HUES6 (cell line): ENCODE measurements around the gene PTBP3.

Experiments used
- H3K27ac ChIP-seq: 2 replicates; pipeline ENCODE4 v1.7.0; 2013; ENCODE audit warnings: low read depth, mild to moderate bottlenecking, low read length, inconsistent platforms
- H3K27me3 ChIP-seq: 2 replicates; pipeline ENCODE4 v1.6.1; 2013; ENCODE audit warnings: low read length; ENCODE audit not compliant: control insufficient read depth, insufficient read depth
- H3K36me3 ChIP-seq: 2 replicates; pipeline ENCODE4 v1.6.1; 2013; ENCODE audit warnings: low read length; ENCODE audit not compliant: control insufficient read depth, insufficient read depth
- H3K4me1 ChIP-seq: 2 replicates; pipeline ENCODE4 v1.6.1; 2013; ENCODE audit warnings: low read length; ENCODE audit not compliant: control insufficient read depth, insufficient read depth
- H3K4me3 ChIP-seq: 2 replicates; pipeline ENCODE4 v1.5.1; 2013; ENCODE audit warnings: low read depth, low read length
- H3K9ac ChIP-seq: one replicate; pipeline ENCODE4 v1.6.1; 2013; ENCODE audit warnings: mild to moderate bottlenecking, low read length
- H3K9me3 ChIP-seq: 2 replicates; pipeline ENCODE4 v1.6.1; 2013; ENCODE audit warnings: low read depth, low read length; ENCODE audit not compliant: control insufficient read depth, insufficient read depth

The PTBP3 gene

DNA sequence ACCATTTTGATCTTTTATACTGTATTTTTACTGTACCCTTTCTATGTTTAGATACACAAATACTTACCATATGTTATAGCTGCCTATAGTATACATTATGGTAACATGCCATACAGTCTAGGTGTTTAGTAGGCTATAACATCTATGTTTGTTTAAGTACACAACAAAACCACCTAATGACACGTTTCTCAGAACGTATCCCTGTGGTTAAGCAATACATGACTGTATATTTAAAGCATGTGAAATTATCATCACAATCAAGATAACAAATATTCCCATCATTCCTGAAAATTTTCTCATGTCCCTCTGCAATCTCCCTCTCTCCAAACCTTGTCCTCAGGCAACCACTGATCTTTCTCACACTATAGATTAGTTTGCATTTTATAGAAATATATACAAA is 91.9 kb downstream of the PTBP3 start:
- Histone ChIP-seq H3K27me3 (no peaks in the 10 kb centered on the region), H3K9ac (no peak overlapping the region), H3K9me3 (no peaks in the 10 kb centered on the region), H3K27ac (no peak overlapping the region), H3K4me1 (0 out of 2 replicates have a peak, but pooled peaks cover 5% of the 10 kb centered on the region), H3K4me3 (no peak overlapping the region), H3K36me3 (no peaks in the 10 kb centered on the region)

DNA sequence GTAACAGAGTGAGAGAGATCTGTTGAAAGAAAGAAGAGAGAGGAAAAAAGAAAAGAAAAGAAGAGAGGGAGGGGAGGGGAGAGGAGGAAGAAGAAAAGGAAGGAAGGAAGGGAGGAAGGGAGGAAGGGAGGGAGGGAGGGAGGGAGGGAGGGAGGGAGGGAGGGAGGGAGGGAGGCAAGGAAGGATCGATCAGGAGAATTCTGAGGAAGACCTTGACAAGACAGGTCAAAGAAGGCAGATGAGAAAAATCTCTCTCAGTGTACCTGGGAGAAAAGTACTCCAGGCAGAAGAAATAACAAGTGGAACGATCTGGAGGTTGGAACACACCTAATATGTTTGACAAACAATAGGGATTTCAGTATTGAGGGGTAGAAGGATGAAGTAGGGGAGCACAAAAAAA is 93.7 kb downstream of the PTBP3 start:
- no peaks in the 10 kb centered on the region for H3K27me3 ChIP-seq
- H3K4me3 ChIP-seq, result no peak overlapping the region
- H3K36me3 ChIP-seq, result no peaks in the 10 kb centered on the region
- H3K27ac ChIP-seq, result no peak overlapping the region
- no peaks in the 10 kb centered on the region for H3K9me3 ChIP-seq
- H3K4me1 ChIP-seq, result 0 out of 2 replicates have a peak, but pooled peaks cover 5% of the 10 kb centered on the region
- no peak overlapping the region for H3K9ac ChIP-seq

DNA sequence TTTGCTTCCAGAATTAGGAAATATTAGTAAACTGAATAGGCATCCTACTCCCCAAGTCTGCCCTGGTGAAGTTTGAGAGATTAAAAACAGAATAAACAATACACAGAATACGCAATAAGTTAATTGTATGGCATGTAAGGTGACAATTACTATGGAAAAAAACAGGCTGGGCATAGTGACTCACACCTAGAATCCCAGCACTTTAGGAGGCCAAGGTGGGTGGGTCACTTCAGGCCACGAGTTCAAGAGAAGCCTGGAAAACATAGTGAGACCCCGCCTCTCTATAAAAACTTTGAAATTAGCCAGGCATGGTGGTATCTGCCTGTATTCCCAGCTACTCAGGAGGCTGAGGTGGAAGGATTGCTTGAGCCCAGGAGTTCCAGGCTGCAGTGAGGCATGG is 94.1 kb downstream of the PTBP3 start:
- Histone ChIP-seq H3K4me1 (0 out of 2 replicates have a peak, but pooled peaks cover 5% of the 10 kb centered on the region), H3K9me3 (no peaks in the 10 kb centered on the region), H3K27me3 (no peaks in the 10 kb centered on the region), H3K4me3 (no peak overlapping the region), H3K9ac (no peak overlapping the region), H3K27ac (no peak overlapping the region), H3K36me3 (0 out of 2 replicates have a peak, but pooled peaks cover 2% of the 10 kb centered on the region)

DNA sequence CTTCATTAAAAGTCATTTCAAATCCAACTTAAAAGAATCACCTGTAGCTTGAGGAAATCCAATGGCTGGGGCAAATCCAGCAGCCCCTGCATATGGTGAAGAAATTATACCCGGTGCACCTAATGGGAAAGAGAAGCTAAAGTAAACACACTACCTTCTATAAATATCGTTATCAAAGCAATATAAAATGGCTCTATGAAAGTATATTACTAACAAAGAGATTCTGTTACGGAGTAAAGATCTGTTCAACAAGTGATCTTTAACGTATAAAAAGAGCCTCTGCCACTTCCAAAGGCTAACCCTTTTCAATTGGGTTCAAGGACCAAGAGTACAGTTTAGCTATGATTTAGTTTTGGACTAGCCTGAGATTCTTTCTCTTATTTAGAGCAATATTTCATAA is 98.6 kb downstream of the PTBP3 start:
- H3K36me3 ChIP-seq, result 0 out of 2 replicates have a peak, but pooled peaks cover 3% of the 10 kb centered on the region
- no peaks in the 10 kb centered on the region for H3K27me3 ChIP-seq

DNA sequence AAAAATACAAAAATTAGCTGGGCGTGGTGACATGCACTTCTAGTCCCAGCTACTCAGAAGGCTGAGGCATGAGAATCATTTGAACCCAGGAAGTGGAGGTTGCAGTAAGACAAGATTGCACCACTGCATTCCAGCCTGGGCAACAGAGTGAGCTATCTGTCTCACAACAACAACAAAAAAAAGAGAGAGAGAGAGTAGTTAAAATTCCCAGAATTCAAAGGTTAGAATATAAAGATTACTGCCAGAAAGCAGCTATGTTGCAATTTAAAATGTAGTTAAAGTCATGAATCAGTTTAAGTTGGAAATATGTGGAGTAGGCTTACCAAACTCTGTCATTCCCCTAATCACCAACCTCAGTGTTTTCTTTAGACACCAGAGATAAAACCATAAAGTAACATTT is 99.7 kb downstream of the PTBP3 start:
- peaks cover 4% of the 10 kb centered on the region; the same call in 1 of the 2 replicates for H3K36me3 ChIP-seq
- no peak overlapping the region for H3K27ac ChIP-seq
- no peaks in the 10 kb centered on the region for H3K9me3 ChIP-seq
- no peaks in the 10 kb centered on the region for H3K4me1 ChIP-seq
- H3K27me3 ChIP-seq, result no peaks in the 10 kb centered on the region
- H3K9ac ChIP-seq, result no peak overlapping the region
- H3K4me3 ChIP-seq, result no peak overlapping the region

More for the DNA sequence above, 98.6 kb downstream of the PTBP3 start:
- H3K9ac ChIP-seq, result no peak overlapping the region
- H3K4me3 ChIP-seq, result no peak overlapping the region
- 0 out of 2 replicates have a peak, but pooled peaks cover 4% of the 10 kb centered on the region for H3K4me1 ChIP-seq
- no peak overlapping the region for H3K27ac ChIP-seq
- H3K9me3 ChIP-seq, result no peaks in the 10 kb centered on the region

DNA sequence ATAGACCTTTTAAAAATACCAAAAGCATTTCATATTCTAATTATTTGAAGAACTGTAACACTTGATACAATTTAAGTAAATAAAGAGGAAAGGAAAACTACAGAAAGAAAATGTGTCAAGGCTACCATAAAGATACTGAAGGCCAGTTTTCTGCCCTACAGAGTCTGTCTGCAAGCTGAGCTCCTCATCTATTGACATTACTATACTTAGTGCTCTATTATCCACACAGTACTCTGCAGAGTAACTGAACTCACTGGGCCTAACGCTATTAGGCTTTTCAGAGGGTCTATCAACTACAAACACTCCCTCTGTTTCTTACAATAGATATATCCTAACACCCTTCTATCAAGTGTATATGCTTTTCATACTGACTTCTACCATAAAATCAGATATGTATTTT is 101.2 kb downstream of the PTBP3 start:
- Histone ChIP-seq H3K4me1 (no peaks in the 10 kb centered on the region), H3K27ac (no peak overlapping the region), H3K9me3 (no peaks in the 10 kb centered on the region), H3K27me3 (no peaks in the 10 kb centered on the region), H3K36me3 (peaks cover 19% of the 10 kb centered on the region), H3K9ac (no peak overlapping the region), H3K4me3 (no peak overlapping the region)

DNA sequence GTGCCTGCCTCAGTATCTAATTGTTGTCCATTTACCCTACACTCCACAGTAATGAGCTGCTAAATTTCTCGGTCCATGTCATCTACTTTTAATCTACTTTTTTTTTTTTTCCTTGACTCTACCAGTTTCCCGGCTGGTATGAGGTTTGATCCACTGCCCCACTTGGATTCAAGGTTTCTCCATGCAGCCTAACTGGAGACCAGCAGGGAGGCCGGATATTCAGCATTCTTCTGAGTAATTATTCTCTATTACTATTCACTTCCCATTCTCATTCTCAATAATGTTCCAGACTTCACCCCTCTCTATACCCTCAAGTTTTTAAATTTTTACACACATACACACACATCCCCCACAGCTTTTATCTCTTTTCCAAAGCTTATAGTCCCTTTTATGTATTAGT is 107.3 kb downstream of the PTBP3 start:
- Histone ChIP-seq H3K9me3 (no peaks in the 10 kb centered on the region), H3K27ac (no peak overlapping the region), H3K4me1 (no peaks in the 10 kb centered on the region), H3K4me3 (no peak overlapping the region), H3K36me3 (peaks cover 58% of the 10 kb centered on the region), H3K27me3 (no peaks in the 10 kb centered on the region), H3K9ac (no peak overlapping the region)

DNA sequence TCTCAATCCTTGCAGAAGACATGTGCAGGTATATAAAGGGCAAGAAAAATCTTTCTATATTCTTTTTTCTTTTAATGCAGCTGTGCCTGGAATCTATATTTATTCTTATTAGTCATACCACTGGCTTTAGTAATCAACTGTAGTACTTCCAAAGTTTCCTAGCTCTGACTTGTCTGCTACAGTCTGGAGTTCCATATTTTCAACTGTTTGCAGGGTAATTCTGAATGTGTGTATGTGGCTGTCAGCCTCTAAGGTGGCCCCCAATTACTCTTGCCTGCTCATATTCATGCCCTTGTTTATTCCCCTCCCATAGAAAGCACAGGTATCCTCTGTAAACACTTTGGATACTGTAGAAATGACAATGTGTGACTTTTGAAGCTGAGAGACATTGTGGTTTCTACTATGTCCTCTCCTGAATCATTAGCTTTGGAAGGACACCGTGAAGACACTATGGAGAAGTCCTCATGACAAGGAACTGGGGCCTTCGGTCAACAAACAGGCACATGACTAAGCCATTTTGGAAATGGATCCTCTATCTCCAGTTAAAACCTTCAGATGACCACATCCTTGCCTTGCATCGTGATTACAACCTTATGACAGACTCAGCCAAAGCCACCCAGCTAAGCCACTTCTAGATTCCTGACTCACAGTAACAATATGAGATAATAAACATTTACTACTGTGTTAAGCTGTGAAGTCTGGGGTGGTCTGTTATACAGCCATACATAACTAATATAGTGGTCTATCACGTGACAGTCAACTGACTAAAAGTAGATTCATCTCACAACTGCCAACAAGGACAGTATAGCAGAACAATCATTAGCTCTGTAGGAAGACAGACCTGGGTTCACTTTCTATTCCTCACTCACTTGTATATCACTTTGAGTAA is 108.8 kb downstream of the PTBP3 start:
- no peaks in the 10 kb centered on the region for H3K4me1 ChIP-seq
- H3K4me3 ChIP-seq, result no peak overlapping the region
- no peak overlapping the region for H3K9ac ChIP-seq
- H3K36me3 ChIP-seq, result peaks cover 58% of the 10 kb centered on the region
- no peaks in the 10 kb centered on the region for H3K9me3 ChIP-seq
- no peak overlapping the region for H3K27ac ChIP-seq
- no peaks in the 10 kb centered on the region for H3K27me3 ChIP-seq

DNA sequence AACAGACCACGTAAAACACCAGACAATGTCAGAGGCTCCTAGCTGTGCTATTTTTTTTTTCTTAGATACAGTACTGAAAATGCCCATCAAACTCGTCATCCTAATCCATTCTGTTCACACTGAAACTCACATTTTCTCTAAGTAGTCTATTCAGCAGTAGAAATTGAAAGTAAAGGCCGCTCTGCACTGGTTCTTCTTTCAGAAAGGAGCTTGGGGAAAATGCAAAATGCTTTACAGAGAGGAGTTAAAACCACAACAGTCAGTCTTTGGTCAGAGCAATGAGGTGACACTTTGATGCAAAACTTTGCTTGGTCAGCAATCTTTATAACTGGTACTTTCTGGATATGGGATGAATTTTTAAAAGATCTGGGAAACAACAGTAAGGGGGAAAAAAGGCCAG is 114.5 kb downstream of the PTBP3 start:
- H3K36me3 ChIP-seq, result peaks cover 28% of the 10 kb centered on the region
- no peaks in the 10 kb centered on the region for H3K9me3 ChIP-seq
- no peaks in the 10 kb centered on the region for H3K27me3 ChIP-seq
- H3K4me1 ChIP-seq, result no peaks in the 10 kb centered on the region
- H3K9ac ChIP-seq, result no peak overlapping the region
- no peak overlapping the region for H3K4me3 ChIP-seq
- H3K27ac ChIP-seq, result no peak overlapping the region

DNA sequence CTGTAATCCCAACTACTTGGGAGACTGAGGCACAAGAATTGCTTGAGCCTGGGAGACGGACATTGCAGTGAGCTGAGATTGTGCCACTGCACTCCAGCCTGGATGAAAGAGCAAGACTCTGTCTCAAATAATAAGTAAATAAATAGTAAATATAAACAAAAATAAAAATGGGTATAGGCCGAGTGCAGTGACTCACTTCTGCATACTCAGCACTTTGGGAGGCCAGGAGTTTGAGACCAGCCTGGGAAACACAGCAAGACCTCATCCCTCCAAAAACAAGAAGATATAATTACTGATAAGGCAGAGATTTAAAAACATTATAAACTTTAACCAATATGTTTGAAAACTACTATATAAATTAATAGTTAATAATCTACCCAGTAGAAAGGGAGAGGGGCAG is 120.5 kb downstream of the PTBP3 start:
- Histone ChIP-seq H3K9me3 (no peaks in the 10 kb centered on the region), H3K4me3 (no peak overlapping the region), H3K4me1 (no peaks in the 10 kb centered on the region), H3K27me3 (no peaks in the 10 kb centered on the region), H3K9ac (no peak overlapping the region), H3K36me3 (peaks cover 29% of the 10 kb centered on the region), H3K27ac (no peak overlapping the region)

DNA sequence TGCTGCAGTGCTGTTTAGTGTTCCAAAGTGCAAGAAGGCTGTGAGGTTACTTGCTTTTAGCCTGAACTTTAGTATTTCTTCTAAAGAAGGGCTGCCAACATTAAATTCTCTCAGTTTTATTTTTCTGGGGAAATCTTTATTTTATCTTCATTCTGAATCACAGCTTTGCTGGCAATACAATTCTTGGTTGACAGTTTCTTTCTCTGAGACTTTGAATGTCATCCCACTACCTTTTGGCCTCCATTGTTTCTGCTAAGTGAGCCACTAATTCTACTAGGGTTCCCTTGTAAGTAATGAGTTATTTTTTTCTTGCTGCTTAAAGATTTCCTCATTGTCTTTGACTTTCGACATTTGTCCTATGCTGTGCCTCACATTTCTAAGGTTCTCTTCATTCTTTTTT is 126.0 kb downstream of the PTBP3 start:
- Histone ChIP-seq H3K9ac (no peak overlapping the region), H3K27ac (no peak overlapping the region)

More for the DNA sequence above, 126.0 kb downstream of the PTBP3 start:
- Histone ChIP-seq H3K4me1 (no peaks in the 10 kb centered on the region), H3K9me3 (no peaks in the 10 kb centered on the region), H3K4me3 (no peak overlapping the region), H3K27me3 (no peaks in the 10 kb centered on the region), H3K36me3 (peaks cover 29% of the 10 kb centered on the region)
